Psoas muscle (tissue), 8 donors: ENCODE results near the gene PRRT2. TPM values are rescaled to one million over a fixed set of nuclear protein-coding genes. Genes with fewer than 3 reads are reported as not detected.

ENCODE experiments used
- ATAC-seq, 4 donors: fragments of 200-7000 bp; cut with Tn5 transposase; one replicate each; pipeline ENCODE4 v1.9.1; 2020; ENCODE audit warnings: moderate library complexity in 3 of 4, mild to moderate bottlenecking in 2 of 4
- DNase-seq, 2 donors: peaks; one replicate each; pipeline ENCODE4 v3.0.0-alpha.2; 2020
- H3K27ac ChIP-seq: fragments of 200-600 bp; one replicate; pipeline ENCODE4 v1.8.0; 2022
- H3K27me3 ChIP-seq, 3 donors: fragments of 200-600 bp in 1 of 3; one replicate each; pipeline versions ENCODE4 v1.6.1 to v1.8.0; 2013 to 2022; ENCODE audit warnings: low read length in 2 of 3, mild to moderate bottlenecking in 2 of 3, moderate library complexity in 1 of 3; ENCODE audit not compliant: insufficient read depth in 3 of 3
- H3K36me3 ChIP-seq, 2 donors: fragments of 200-600 bp in 1 of 2; one replicate each; pipeline versions ENCODE4 v1.6.1 to v1.8.0; 2013 to 2022; ENCODE audit warnings: low read depth in 1 of 2, mild to moderate bottlenecking in 1 of 2, moderate library complexity in 1 of 2; ENCODE audit not compliant: insufficient read depth in 1 of 2
- H3K4me1 ChIP-seq: fragments of 200-600 bp; one replicate; pipeline ENCODE4 v1.8.0; 2022
- H3K4me3 ChIP-seq: fragments of 200-600 bp; one replicate; pipeline ENCODE4 v1.8.0; 2022; ENCODE audit warnings: mild to moderate bottlenecking
- H3K9me3 ChIP-seq: fragments of 200-600 bp; one replicate; pipeline ENCODE4 v1.8.0; 2022
- WGBS, 3 donors: extraction: QIAGEN DNeasy Blood & Tissue Kit; methylation state at CpG; one replicate each; pipeline versions ENCODE4 v1.1.6 to v1.1.7; 2013; 5-methylcytosine and 5-hydroxymethylcytosine counted together
- intact Hi-C, 2 donors: fragments of 100-400 bp; cut with DNase I; formaldehyde crosslinking; loops; one replicate each; pipeline versions ENCODE4 v1.11.0 to v1.14.2; 2022
- polyA plus RNA-seq, 3 donors: library from polyadenylated mRNA; stranded (reverse); fragments of 200-250 nt; gene quantifications; one replicate each; pipeline ENCODE4 v1.2.3, GENCODE V29; 2013
- total RNA-seq, 4 donors: library from RNA; stranded (reverse); fragmentation: NEBNext Ultra II Directional in 2 of 4; extraction: Animal tissue kit (Norgen Biotek cat#: 25700) in 2 of 4; gene quantifications; one replicate each; pipeline versions ENCODE4 v1.2.1 to v1.2.4, GENCODE V29; 2021 to 2023
- TF ChIP-seq, protein P1 (sequence below): fragments of 200-600 bp; IDR thresholded peaks from one replicate; pipeline ENCODE4 v1.8.0; 2022; ENCODE audit warnings: antibody characterized with exemption
- donor health status: healthy with polysubstance abuse.
- donor health status: DM: no; HTN: no; CAD: no; lungs with moderate emphysema.
- donor health status: Bipolar disorder and iron deficiency.
- donor health status: healthy.
- donor health status: DM: yes; HTN: yes; CAD: no.
- donor health status: DM: no; HTN: no; CAD: no.
- donor health status: DM: no; HTN: no; CAD: no.
- donor health status: DM: yes; HTN: yes; CAD: no.

PRRT2 gene
- total and polyA plus RNA-seq, 7 donors, result 0.17 to 1.8 (median 0.44) TPM

DNA sequence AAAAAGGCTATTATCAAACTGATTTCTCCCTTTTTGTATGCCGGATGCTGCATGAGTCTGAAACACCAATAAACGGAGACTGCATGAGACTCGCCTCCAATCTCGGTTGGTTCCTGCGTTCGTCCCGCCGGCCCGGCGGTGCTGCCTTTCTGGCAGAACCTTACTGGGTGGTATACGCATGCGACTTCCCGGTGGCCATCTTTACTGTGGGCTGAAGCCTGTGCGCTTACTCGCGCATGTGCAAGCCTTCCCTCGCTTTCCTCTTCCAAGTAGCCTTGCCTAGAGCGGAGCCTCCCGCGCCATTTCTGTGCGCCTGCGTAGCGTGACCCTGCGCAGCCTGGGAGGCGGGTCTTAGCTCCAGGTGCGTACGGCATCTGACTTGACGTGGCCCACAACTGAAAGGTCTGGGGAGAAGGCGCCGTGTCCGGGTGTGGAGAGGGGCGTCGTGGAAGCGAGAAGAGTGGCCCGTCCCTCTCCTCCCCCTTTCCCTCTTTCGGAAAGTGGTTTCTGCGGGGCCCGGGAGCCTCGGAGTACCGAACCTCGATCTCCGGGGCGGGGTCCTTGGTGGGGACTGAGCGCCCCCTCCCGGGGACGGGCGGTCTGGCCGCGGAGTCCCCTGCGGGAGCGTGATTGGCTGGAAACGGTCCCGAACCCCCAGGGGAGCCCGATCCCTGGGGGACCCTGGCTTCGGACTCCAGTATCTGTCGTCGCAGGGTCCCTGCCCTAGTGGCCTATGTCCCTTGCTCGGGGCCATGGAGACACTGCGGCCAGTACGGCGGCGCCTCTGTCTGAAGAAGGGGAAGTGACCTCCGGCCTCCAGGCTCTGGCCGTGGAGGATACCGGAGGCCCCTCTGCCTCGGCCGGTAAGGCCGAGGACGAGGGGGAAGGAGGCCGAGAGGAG is 4.0 kb downstream of the PRRT2 start, which contains the start of gene PAGR1:
Gene PAGR1 (plus strand): TSS at position 360 of the 901 bp plus-strand sequence. CDS start 374 bp downstream, at position 734.
- WGBS, 3 donors, result 0 to 1% (median 0%) methylated on average over 70 of the region's 70 CpGs
- Histone ChIP-seq H3K27ac (peak within 1 kb of the TSS; percentile 97), H3K36me3 (peaks cover 0 to 26% of the 10 kb centered on the region in 2 donors), H3K4me1 (peaks cover 26% of the 10 kb centered on the region), H3K9me3 (no peaks in the 10 kb centered on the region), H3K4me3 (peak within 1 kb of the TSS; percentile 90), H3K27me3 (no peaks in the 10 kb centered on the region)
- DNase-seq, result peak; percentile 97 to 99
- ATAC-seq, result peak; percentile 84 to 87 (median 84)
- TF ChIP-seq, protein P1, sequence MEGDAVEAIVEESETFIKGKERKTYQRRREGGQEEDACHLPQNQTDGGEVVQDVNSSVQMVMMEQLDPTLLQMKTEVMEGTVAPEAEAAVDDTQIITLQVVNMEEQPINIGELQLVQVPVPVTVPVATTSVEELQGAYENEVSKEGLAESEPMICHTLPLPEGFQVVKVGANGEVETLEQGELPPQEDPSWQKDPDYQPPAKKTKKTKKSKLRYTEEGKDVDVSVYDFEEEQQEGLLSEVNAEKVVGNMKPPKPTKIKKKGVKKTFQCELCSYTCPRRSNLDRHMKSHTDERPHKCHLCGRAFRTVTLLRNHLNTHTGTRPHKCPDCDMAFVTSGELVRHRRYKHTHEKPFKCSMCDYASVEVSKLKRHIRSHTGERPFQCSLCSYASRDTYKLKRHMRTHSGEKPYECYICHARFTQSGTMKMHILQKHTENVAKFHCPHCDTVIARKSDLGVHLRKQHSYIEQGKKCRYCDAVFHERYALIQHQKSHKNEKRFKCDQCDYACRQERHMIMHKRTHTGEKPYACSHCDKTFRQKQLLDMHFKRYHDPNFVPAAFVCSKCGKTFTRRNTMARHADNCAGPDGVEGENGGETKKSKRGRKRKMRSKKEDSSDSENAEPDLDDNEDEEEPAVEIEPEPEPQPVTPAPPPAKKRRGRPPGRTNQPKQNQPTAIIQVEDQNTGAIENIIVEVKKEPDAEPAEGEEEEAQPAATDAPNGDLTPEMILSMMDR, result peak; percentile 91
- intact Hi-C loops, result loop anchor here (2.0 to 5.0 kb wide), 2 partner anchors 31 to 46 kb away; partner anchors contain the start of gene CDIPT (in 1 of the 2)

DNA sequence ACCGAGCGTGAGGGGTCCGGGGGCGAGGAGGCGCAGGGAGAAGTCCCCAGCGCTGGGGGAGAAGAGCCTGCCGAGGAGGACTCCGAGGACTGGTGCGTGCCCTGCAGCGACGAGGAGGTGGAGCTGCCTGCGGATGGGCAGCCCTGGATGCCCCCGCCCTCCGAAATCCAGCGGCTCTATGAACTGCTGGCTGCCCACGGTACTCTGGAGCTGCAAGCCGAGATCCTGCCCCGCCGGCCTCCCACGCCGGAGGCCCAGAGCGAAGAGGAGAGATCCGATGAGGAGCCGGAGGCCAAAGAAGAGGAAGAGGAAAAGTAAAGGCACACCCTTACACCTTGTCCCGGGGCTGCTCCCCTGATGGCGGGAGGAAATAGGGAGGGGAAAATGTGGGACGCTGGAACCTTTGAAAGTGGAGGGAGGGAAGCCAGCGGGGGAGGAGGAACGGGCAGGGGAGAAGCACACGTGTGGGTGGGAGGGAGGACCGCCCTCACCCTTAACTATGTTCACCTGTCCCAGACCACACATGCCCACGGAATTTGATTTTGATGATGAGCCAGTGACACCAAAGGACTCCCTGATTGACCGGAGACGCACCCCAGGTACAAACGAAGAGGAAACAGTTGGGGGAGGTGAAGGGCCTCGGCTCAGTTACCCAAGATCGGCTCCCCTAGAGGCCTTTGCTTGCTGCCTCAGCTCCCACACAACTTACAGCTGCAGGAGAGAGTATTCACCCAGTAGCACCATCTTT is 4.9 kb downstream of the PRRT2 start:
- intact Hi-C loops, result loop anchor here (2.0 to 5.0 kb wide), 2 partner anchors 32 to 45 kb away; partner anchors contain the start of gene CDIPT (in 1 of the 2)
- no peaks in the 10 kb centered on the region for H3K27me3 ChIP-seq
- TF ChIP-seq, protein P1, result no peak
- peaks cover 0 to 26% of the 10 kb centered on the region in 2 donors for H3K36me3 ChIP-seq
- peaks cover 34% of the 10 kb centered on the region for H3K4me1 ChIP-seq
- peak; percentile 61 to 77 for DNase-seq
- H3K9me3 ChIP-seq, result no peaks in the 10 kb centered on the region
- peak overlapping the region; percentile 97 for H3K27ac ChIP-seq
- 3 to 6% (median 3%) methylated on average over 33 to 37 of the region's 37 CpGs for WGBS, 3 donors
- ATAC-seq, result peak; percentile 10 to 39 (median 28)
- peak overlapping the region; percentile 90 for H3K4me3 ChIP-seq

DNA sequence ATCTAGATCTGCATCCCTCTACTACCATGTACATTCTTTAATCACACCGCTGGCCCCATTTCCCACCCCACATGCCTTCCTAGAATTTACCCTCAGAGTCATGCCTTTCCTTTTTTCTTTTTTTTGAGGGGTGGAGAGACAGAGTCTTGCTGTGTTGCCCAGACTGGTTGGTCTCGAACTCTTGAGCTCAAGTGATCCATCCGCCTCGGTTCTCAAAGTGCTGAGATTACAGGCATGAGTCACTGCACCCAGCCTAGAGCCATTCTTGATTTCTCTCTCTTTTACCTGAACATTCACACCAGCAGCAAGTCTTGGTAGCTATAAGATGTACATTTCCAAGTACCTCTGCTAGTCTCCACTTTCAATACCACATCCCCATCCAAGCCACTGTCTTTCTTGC is 6.1 kb downstream of the PRRT2 start:
- no peak for ATAC-seq
- TF ChIP-seq, protein P1, result no peak
- WGBS, 3 donors, result 90 to 94% (median 90%) methylated on average over 4 of the region's 4 CpGs
- Histone ChIP-seq H3K4me3 (no peak overlapping the region), H3K36me3 (peaks cover 0 to 26% of the 10 kb centered on the region in 2 donors), H3K9me3 (no peaks in the 10 kb centered on the region), H3K27me3 (no peaks in the 10 kb centered on the region), H3K27ac (no peak overlapping the region), H3K4me1 (peaks cover 41% of the 10 kb centered on the region)
- intact Hi-C loops, result loop anchor here in 1 of 2 donors (5.0 kb wide), 1 partner anchor 44 kb away; the partner anchor contains the start of gene CDIPT
- no peak for DNase-seq

DNA sequence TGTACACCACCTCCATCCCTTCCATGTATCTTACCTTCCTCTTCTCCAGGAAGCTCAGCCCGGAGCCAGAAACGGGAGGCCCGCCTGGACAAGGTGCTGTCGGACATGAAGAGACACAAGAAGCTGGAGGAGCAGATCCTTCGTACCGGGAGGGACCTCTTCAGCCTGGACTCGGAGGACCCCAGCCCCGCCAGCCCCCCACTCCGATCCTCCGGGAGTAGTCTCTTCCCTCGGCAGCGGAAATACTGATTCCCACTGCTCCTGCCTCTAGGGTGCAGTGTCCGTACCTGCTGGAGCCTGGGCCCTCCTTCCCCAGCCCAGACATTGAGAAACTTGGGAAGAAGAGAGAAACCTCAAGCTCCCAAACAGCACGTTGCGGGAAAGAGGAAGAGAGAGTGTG is 7.5 kb downstream of the PRRT2 start:
- whole genome bisulfite sequencing, 3 donors, result 74 to 86% (median 82%) methylated on average over 15 of the region's 15 CpGs
- ATAC-seq (no peak), DNase-seq (no peak)
- Histone ChIP-seq H3K9me3 (no peaks in the 10 kb centered on the region), H3K27me3 (no peaks in the 10 kb centered on the region), H3K27ac (peak overlapping the region; percentile 80), H3K36me3 (peaks cover 0 to 26% of the 10 kb centered on the region in 2 donors), H3K4me1 (peaks cover 45% of the 10 kb centered on the region), H3K4me3 (no peak overlapping the region)
- intact Hi-C loops, result loop anchor here in 1 of 2 donors (5.0 kb wide), 1 partner anchor 43 kb away; the partner anchor contains the start of gene CDIPT
- TF ChIP-seq, protein P1, result no peak
